Astrocyte of the cerebellum (primary cell): ENCODE data around the gene MRGPRG.
"Not testable (repeated sequence)": the region's sequence is repeated elsewhere in the genome, so short reads cannot be mapped to it uniquely, and the experiment has no call there.

Experiments used
- DNase-seq: peaks from one replicate; pipeline ENCODE4 v3.0.0-alpha.2; 2011; ENCODE audit warnings: low read depth
- H3K4me3 ChIP-seq: 2 replicates; pipeline ENCODE4 v1.5.1; 2011; ENCODE audit warnings: mild to moderate bottlenecking, low read depth, low read length, moderate library complexity
- CTCF ChIP-seq: IDR thresholded peaks from 2 replicates; pipeline ENCODE4 v1.5.1; 2012; ENCODE audit warnings: low read length, low read depth, moderate library complexity, mild to moderate bottlenecking; ENCODE audit errors: missing control alignments
- in situ Hi-C: cut with HindIII; loops from 2 replicates; pipeline ENCODE4 v1.10.0; 2017; ENCODE audit warnings: low sequenced_read_pairs

The MRGPRG gene

GRCh38 chr11:3218483-3219280, at the start of gene MRGPRG:
MRGPRG (minus strand) TSS chr11:3218813; CDS start chr11:3218813, 0 bp downstream.
- in situ Hi-C loops = no loop called here
- DNase-seq = no peak
- no peak for TF ChIP-seq CTCF
- H3K4me3 ChIP-seq = no peak within 1 kb of the TSS

DNA sequence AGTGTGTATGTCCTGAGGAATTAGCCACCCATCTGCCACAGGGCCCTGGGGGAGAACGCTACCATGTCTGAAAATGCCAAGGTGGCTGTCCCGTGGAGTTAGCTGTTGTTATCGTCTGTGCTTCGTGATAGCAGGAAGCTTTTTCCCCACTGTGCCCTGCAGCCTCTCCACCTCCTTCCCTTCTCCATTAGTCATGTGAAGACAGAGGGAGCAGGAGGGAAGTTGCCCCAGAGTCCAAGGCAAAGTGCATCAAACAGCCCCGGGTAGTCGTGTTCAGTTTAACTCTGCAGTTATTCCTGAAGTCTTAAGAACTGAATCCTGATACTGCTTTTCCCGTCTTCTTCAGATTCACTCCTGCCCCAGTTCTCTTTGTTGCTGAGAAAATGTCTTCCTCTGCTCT, 43.9 kb upstream of the MRGPRG start:
- in situ Hi-C loops, DNase-seq, H3K4me3 ChIP-seq: not testable (repeated sequence)

- in situ Hi-C loops, DNase-seq, H3K4me3 ChIP-seq: not testable (repeated sequence)
Observed at GRCh38 chr11:3261831-3262230, 43.2 kb upstream of the MRGPRG start.

- DNase-seq, in situ Hi-C loops, H3K4me3 ChIP-seq: not testable (repeated sequence)
Observed at GRCh38 chr11:3257509-3257908, 38.9 kb upstream of the MRGPRG start.

GRCh38 chr11:3255241-3255640, 36.6 kb upstream of the MRGPRG start:
- in situ Hi-C loops, H3K4me3 ChIP-seq, DNase-seq: not testable (repeated sequence)

- in situ Hi-C loops, H3K4me3 ChIP-seq, DNase-seq: not testable (repeated sequence)
Observed at GRCh38 chr11:3254773-3255172, 36.2 kb upstream of the MRGPRG start.

DNA sequence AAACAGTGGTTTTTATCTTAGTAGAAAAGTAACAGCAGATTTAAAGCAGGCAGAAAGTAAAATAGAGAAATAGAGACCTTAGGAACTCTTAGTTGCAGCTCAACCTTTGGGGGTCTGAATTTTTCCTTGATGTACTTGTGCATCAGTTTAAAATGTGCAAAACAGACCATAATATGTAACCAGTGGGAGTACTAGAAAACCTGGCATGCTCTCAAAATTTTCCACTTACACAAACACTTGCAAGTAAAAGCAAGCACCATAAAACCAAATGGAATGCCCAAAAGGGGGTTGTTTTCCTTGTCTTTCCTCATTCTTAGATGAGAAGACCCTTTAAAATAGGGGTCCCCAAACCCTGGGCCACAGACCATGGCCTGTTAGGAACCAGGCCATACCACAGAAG, 26.5 kb upstream of the MRGPRG start:
- no peak for DNase-seq
- TF ChIP-seq CTCF = no peak
- H3K4me3 ChIP-seq = no peak overlapping the region
- in situ Hi-C loops = no loop called here

DNA sequence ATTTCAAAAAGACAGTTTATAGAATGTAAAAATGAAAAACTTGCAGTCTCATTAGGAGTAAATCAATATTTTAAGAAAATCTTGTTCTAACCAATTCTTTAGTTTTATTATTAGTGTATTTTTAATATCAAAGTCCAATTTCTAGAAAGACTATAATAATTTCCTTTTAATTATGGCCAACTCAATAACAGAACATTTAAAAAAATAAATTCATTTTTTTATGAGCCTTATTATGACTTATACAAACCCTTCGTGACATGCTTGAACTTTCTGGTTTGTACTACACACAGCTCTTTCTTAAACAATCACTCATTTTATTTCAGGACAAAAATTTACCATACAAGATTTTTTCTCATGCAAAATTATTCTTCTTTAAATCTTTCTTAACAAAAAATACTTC, 25.3 kb upstream of the MRGPRG start:
- in situ Hi-C loops = no loop called here

GRCh38 chr11:3237119-3237518, 18.5 kb upstream of the MRGPRG start:
- DNase-seq = no peak
- TF ChIP-seq CTCF = no peak
- no peak overlapping the region for H3K4me3 ChIP-seq
- in situ Hi-C loops = no loop called here

More for the DNA sequence above, 25.3 kb upstream of the MRGPRG start:
- no peak for TF ChIP-seq CTCF
- no peak for DNase-seq
- no peak overlapping the region for H3K4me3 ChIP-seq
